NCI-H526 treated with DMSO at 0.1 percent for 48 hours (cell line): Measurements from ENCODE around the gene KRTAP5-3.
"Not testable (repeated sequence)": the region's sequence is repeated elsewhere in the genome, so short reads cannot be mapped to it uniquely, and the experiment has no call there.

Experiments used
- DNase-seq: peaks from one replicate; lab custom pipeline; 2025; lab: John Stamatoyannopoulos, UW

The KRTAP5-3 gene

GRCh38 chr11:1608363-1608762 is at the start of gene KRTAP5-3:
KRTAP5-3 (minus strand) TSS chr11:1608463; CDS start chr11:1608385, 78 bp downstream.
- no peak for DNase-seq

- no peak for DNase-seq
These were observed 48.4 kb upstream of the KRTAP5-3 start for GRCh38 chr11:1656670-1657069.

- DNase-seq, result no peak
These were observed 47.8 kb upstream of the KRTAP5-3 start for GRCh38 chr11:1656061-1656441.

GRCh38 chr11:1655168-1656060 is 47.2 kb upstream of the KRTAP5-3 start:
- DNase-seq, result no peak

GRCh38 chr11:1654388-1655167 is 46.3 kb upstream of the KRTAP5-3 start:
- no peak for DNase-seq

GRCh38 chr11:1653541-1654387 is 45.5 kb upstream of the KRTAP5-3 start:
- no peak for DNase-seq

GRCh38 chr11:1652771-1653540 is 44.7 kb upstream of the KRTAP5-3 start:
- DNase-seq, result peak; percentile 46

- no peak for DNase-seq
These were observed 44.1 kb upstream of the KRTAP5-3 start for GRCh38 chr11:1652442-1652770.

- no peak for DNase-seq
These were observed 43.8 kb upstream of the KRTAP5-3 start for GRCh38 chr11:1652026-1652425.

- DNase-seq, result no peak
These were observed 43.2 kb upstream of the KRTAP5-3 start for GRCh38 chr11:1651411-1651980.

GRCh38 chr11:1650918-1651262 is 42.6 kb upstream of the KRTAP5-3 start:
- no peak for DNase-seq

GRCh38 chr11:1650034-1650917 is 42.0 kb upstream of the KRTAP5-3 start:
- no peak for DNase-seq

GRCh38 chr11:1648653-1649420 is 40.6 kb upstream of the KRTAP5-3 start:
- DNase-seq, result no peak

GRCh38 chr11:1647901-1648652 is 39.8 kb upstream of the KRTAP5-3 start:
- DNase-seq, result no peak

- DNase-seq, result not testable (repeated sequence)
These were observed 38.3 kb upstream of the KRTAP5-3 start for GRCh38 chr11:1646540-1646939.

GRCh38 chr11:1645357-1645821 is 37.1 kb upstream of the KRTAP5-3 start:
- no peak for DNase-seq

GRCh38 chr11:1644601-1645356 is 36.5 kb upstream of the KRTAP5-3 start:
- no peak for DNase-seq
